ENCODE data around the gene MPP4. TPM values are rescaled to one million over a fixed set of nuclear protein-coding genes. Genes with fewer than 3 reads are reported as not detected.

Gene MPP4
- total RNA-seq, 1 donor from 2014 or later = not detected

DNA sequence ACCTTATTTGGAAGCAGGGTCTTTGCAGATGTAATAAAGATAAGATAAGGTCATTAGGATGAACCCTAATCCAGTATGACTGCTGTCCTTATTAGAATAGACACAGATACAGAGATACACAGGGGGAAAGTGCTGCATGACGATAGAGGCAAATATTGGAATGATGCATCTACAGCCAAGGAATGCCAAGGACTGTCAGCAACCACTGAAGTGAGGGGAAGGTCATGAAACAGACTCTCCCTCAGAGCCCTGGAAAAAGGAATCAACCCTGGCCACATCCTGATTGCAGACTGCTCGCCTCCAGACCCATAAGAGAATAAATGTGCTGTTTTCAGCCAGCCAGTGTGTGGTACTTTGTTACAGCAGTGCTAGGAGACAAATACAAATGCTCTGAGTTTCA, 69.9 kb downstream of the MPP4 start:
- DNase-seq (ENCODE audit: low read depth) = no peak

DNA sequence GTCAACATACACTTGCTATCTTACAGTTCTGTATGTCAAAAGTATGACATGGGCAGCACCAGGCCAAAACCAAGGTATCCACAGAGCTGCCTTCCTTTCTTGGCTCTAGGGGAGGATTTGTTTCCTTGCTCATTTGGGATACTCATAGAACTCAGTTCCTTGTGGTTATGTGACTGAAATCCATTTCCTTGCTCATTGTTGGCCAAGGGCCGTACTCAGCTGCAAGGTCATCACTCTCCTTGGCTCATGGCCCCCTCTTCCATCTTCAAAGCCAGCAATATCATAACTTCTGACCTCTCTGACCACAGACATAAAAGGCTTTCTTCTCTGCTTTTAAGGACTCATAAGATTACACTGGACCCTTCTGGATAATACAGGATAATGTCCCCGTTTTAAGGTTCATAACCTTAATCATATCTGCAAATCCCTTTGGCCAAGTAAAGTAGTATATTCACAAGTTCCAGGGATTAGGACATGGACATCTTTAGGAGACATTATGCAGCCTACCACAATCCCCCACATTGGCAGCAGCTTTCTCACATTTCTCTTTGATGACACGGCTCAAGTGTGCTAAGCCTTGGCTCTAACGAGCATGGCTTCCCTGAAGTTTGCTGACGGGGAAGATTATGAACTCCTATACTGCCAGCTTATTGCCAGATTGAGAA, 76.0 kb downstream of the MPP4 start:
- no peak for DNase-seq (ENCODE audit: low read depth)

DNA sequence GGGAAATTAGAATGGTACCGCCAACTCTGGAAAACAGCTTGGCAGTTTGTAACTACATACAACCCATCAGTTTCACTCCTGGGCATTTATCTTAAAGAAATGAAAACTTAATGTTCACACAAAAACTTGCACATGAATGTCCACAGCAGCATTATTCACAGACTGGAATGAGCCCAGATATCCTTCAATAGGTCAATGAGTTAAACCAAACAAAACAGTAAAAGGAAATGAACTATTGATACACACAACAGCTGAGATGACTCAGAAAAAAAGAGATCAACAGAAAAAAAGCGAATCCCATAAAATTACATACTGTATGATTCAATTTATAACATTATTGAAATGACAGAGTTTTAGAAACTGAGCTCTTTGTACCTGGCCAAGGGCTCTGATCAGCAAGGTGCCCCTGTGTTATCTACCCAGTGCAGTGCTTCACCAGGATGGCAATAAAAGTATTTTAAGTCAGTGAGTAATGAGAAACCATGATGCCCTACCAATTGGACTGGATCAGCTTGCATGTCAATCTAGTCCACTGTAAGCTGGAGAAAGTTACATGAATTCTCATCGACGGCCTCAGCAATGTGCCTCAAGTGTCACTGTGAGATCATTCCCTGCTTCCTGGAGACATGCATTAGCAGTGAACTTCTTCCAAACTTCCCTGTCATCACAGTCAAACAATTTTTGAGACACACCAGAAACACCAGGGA, 77.0 kb downstream of the MPP4 start:
- DNase-seq (ENCODE audit: low read depth) = no peak

DNA sequence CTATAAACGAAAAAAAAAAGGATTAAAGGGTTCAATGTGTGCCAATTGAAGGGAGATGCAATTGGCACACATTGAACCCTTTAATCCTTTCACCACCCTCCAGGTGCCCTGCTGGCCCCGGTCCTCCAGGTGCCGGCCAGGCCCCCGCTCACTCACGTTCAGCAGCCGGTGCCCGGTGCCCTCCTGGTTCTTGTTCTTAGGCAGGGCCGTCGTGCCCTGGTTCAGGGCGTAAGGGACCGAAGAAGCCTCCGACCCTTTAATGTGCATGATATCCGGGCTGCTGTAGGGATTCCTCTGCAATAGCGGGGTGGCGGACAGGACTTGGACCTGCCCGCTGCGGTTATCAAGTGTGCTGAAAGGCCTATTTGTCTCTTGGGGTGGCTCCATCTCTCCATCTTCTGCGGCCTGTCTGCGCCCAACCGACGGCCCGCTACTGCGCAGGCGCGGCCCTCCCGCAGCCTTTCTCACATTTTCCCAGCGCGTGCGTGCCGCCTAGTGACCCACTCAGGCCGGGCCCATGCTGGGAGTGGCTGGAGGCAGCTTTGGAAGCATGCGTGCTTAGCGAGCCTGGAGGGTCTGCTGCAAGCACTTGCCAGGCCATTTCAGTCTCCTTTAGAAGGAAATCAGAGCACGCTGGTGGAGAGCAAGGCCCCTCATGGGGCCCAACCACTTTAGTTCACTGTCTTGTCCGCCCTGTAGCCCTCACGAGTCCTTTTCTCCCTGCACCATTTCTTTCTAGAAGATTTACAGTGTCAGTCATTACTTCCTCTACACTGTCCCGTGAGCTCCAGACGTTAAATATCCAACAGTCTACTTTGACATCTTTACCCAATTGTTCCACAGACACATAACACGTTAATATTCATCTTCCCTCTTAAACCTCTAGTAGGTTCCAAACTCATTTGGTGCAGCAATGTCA, 79.4 kb downstream of the MPP4 start:
- DNase-seq (ENCODE audit: low read depth) = peak; percentile 26

DNA sequence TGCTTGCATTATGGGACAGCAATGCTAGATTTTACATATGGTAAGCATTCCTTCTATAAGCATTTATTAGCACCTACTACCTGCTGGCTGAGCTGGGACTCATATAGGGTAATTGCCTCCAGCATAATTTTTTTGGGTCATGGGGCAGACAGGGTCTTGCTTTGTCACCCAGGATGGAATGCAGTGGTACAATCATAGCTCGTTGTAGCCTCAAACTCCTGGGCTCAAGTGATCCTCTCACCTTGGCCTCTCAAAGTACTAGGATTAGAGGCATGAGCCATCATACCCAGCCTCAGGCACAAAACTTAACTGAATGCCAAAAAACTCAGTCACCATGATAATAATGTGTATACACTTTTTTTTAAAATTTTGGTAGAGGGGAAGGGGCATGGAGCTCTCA, 90.4 kb downstream of the MPP4 start:
- no peak for DNase-seq (ENCODE audit: low read depth)

DNA sequence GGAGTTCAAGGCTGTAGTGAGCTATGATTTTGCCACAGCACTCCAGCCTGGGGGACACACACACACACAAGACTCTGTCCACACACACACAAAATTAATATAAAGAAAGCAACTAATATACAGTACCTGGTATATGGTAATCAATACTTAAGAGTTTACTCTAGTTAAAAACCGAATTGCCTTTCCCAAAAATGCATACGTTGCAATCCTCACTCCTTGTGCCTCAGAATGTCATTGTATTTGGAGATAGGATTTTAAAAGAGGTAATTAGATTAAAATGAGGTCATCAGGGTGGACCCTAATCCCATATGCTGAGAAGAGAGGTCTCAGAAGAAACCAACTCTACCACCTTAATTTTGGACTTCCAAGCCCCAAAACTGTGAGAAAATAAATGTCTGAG, 90.9 kb downstream of the MPP4 start:
- DNase-seq (ENCODE audit: low read depth) = no peak

DNA sequence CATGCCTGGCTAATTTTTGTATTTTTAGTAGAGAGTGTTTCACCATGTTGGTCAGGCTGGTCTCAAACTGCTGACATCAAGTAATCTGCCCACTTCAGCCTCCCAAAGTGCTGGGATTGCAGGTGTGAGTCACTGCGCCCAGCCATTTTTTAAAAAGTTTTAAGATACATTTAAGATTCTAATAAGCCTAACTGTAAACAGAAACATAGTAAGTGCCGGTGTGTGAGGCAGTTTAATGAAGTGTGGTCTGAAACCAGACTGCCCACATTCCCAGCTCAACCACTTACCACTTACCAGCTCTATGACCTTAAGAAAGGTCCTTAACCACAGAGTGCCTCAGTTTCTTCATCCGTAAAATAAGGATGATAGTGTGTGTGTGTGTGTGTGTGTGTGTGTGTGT, 97.5 kb downstream of the MPP4 start:
- DNase-seq (ENCODE audit: low read depth) = peak; percentile 80

DNA sequence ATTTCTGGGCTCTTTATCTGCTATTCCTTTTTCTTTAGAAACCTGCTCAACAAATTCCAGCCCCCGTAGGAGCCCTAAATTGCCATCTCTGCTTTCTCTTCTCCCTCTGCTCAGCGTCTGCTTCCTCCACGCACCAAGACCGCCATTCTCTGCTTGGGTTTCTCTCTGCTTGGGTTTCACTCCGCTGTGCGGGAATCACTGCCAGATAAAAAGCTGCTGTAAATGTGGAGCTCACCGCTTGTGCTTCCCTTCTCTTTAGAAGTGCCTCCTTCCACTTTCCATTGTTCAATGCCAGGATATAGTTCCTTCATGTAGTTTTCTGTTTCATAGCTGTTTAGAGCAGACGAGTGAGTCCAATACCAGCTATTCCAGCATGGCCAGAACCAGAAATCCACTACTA, 101.0 kb downstream of the MPP4 start:
- DNase-seq (ENCODE audit: low read depth) = no peak

Other genes starting within 250 kb of the MPP4 start
- gene TRAK2, start 247.2 kb downstream of the MPP4 start, total RNA-seq = 35.9 and 117 TPM in 2 replicates
- 27.3 and 46.1 TPM in 2 replicates for gene STRADB, start 246.9 kb downstream of the MPP4 start, total RNA-seq
- gene TMEM237, start 55.1 kb downstream of the MPP4 start, total RNA-seq = 24.7 and 31.4 TPM in 2 replicates
- 38.4 and 45.3 TPM in 2 replicates for gene ALS2, start 82.3 kb upstream of the MPP4 start, total RNA-seq
- gene CDK15, start 107.9 kb upstream of the MPP4 start, total RNA-seq = 0.55 and 4.5 TPM in 2 replicates